A673 (cell line): ENCODE results near the gene RBP4.

Experiments
- CTCF ChIP-seq: fragments of 300-800, 200-600 bp; sonication (generic); conservative IDR thresholded peaks from 2 replicates; pipeline ENCODE4 v1.5.1; 2017; ENCODE audit warnings: low read depth, mild to moderate bottlenecking, antibody characterized with exemption, low read length, moderate library complexity, mixed read lengths
- EZH2 ChIP-seq: fragments of 200-600 bp; sonication (generic); IDR thresholded peaks from 2 replicates; pipeline ENCODE4 v1.6.1; 2017; ENCODE audit warnings: borderline replicate concordance, low read depth, mild to moderate bottlenecking, mixed read lengths, antibody characterized with exemption, low read length; ENCODE audit not compliant: poor library complexity, severe bottlenecking

GRCh38 chr10:93629647-93630305 is 28.7 kb upstream of the RBP4 start:
- TF ChIP-seq CTCF (no peak), EZH2 (no peak)
